MM.1S (cell line): ENCODE data around the gene DTHD1.

Experiments used
- EZH2 ChIP-seq: fragments of 300-600 bp; sonication (generic); optimal IDR thresholded peaks from 2 replicates; pipeline ENCODE3; 2017; ENCODE audit warnings: low read depth, mild to moderate bottlenecking, antibody characterized with exemption, low read length, mixed read lengths
- EZH2phosphoT487 ChIP-seq: fragments of 300-600 bp; sonication (generic); IDR thresholded peaks from 2 replicates; pipeline ENCODE4 v1.6.1; 2018; ENCODE audit warnings: antibody characterized with exemption, low read length

DNA sequence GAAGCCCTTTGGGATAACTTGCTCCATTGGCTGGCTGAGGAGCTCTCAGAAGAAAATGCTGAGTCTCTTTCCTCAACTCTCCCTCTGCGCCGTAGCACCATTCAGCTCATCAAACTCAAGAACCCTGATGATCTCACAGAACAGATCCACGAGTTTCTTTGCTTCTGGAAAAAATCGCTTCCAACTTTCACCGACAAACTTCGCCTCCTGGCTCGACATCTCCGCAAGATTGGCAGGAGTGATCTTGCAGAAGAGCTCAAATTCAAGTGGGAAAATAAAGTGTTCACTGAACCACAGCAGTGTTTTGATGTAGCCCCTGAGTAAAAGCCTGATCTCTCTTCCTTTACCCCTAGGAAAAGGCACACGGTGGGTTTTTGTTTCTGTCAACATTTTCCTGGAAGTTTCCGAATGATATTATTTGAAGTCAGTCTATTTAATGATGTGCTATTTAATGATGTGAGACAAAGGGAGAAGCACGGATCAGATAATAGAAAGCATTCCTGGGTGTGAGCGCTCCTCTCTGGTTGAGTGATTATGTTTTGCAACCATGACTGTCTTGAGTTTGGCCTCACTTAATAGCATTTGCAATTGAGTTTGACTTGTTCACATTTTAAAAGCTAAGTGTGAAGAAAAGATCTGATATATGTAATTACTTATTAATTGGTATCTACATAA lies 62.2 kb downstream of the DTHD1 start:
- TF ChIP-seq EZH2phosphoT487: no peak
- no peak for TF ChIP-seq EZH2
